Hepatic stellate cell (primary cell): ENCODE results near the gene BAZ1B.
"Not testable (repeated sequence)": the region's sequence is repeated elsewhere in the genome, so short reads cannot be mapped to it uniquely, and the experiment has no call there.

Experiments used
- DNase-seq: peaks from one replicate; pipeline ENCODE4 v3.0.0; 2011; ENCODE audit warnings: low spot score

BAZ1B gene

GRCh38 chr7:73504017-73504416, 18.1 kb downstream of the BAZ1B start:
- DNase-seq = no peak

GRCh38 chr7:73503229-73503628, 18.9 kb downstream of the BAZ1B start:
- DNase-seq = no peak

DNA sequence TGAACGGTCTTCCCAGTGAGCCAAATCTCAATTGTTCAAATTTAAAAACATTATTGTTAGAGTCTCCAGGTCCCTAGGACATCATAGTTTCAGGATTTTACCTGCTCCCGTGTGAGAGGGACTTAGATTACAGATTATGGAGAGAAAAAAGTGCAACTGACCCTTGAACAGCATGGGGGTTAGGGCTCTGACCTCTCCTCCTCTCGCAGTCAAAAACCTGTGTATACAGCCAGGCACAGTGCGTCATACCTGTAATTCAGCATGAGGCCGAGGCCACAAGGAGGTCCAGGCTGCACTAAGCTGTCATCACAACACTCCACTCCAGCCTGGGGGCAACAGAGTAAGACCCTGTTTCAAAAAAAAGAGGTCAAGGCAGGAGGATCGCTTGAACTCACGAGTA, 25.5 kb downstream of the BAZ1B start:
- no peak for DNase-seq

GRCh38 chr7:73495507-73495906, 26.6 kb downstream of the BAZ1B start:
- DNase-seq = not testable (repeated sequence)

- no peak for DNase-seq
Observed at GRCh38 chr7:73489976-73490375, 32.1 kb downstream of the BAZ1B start.

GRCh38 chr7:73487486-73487885, 34.6 kb downstream of the BAZ1B start:
- peak; percentile 8 for DNase-seq

GRCh38 chr7:73483171-73483570, 38.9 kb downstream of the BAZ1B start:
- DNase-seq = no peak

DNA sequence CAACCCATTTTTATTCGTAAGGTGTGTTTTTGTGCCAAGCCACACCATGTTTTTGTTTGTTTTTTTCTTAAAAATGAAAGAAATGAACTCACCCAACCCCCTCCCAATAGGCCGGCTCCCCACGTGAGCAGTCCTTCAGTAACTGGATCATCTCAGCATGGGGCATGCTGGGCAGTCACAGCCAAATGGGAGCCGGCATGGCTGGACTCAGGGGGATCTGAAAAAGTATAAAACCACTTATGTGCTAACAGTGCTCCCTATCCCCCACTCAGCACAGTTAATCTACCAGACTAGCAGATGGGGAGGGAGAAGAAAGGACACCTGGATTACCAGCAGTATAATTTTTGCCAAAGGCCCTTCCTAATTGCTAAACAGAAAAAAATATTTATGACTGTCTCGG, 39.3 kb downstream of the BAZ1B start:
- no peak for DNase-seq

DNA sequence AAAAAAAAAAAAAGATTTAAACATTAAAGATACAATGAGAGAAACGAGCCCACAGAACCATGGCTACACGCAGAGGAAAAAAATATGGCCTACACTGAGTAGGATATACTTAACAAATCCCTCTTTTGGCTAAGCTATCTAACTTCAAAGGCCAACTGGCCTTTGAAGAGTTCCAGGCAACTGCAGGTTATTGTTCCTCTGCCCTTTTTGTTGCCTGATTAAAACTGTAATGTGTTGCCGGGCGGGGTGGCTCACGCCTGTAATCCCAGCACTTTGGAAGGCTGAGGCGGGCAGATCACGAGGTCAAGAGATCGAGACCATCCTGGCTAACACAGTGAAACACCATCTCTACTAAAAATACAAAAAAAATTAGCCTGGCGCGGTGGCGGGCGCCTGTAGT, 40.6 kb downstream of the BAZ1B start:
- DNase-seq = not testable (repeated sequence)

GRCh38 chr7:73478549-73478948, 43.5 kb downstream of the BAZ1B start:
- DNase-seq = no peak

DNA sequence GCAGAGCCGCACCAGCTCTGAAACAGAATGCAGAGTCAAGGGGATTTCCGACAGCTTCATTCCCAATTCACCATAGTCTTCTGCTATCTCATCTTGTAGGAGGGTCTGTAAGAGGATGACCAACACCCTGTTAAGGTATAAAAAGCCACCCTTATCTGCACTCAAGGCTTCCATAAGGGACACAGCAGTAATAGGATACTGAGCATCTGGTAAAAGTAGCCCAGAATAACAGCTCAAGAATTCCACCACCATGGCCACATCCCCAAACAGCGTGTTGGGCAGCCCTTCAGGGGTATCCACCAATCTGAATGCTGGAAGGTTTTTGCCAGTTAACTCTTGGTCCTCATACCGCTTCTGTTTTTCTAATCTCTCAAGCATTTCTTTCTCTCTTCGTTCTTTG, 44.7 kb downstream of the BAZ1B start:
- no peak for DNase-seq

GRCh38 chr7:73470208-73470607, 51.9 kb downstream of the BAZ1B start:
- DNase-seq = no peak

DNA sequence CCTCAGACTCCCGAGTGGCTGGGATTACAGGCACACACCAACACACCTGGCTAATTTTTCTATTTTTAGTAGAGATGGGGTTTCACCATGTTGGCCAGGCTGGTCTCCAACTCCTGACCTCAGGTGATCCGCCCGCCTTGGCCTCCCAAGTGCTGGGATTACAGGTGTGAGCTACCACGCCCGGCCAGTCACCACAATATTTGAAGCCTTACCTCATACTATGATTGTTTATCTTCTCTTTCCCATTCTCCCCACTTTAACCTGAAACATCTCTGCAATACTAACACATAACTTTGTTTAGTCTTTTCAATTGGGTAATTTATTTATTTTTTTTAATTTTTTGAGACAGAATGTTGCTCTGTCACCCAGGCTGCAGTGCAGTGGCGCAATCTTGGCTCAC, 55.0 kb downstream of the BAZ1B start:
- not testable (repeated sequence) for DNase-seq

DNA sequence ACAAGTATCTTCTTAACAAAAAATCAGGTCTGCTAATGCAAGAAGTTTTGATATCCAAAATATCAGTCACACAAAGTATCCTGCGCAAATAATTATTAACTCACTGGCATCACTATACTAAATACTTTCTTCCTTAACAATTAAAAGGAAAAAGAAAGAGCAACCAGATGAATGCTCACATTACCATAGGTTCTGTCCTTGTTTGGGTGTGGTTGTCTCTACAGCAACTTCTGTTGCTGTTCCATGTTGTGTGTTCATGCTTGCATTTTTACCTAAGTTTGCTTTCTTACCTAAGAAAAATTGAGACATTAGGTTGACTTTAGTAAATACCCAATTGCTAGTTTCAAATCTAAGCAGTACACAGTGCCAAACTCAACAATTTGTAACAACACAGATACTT, 56.0 kb downstream of the BAZ1B start:
- DNase-seq = no peak

DNA sequence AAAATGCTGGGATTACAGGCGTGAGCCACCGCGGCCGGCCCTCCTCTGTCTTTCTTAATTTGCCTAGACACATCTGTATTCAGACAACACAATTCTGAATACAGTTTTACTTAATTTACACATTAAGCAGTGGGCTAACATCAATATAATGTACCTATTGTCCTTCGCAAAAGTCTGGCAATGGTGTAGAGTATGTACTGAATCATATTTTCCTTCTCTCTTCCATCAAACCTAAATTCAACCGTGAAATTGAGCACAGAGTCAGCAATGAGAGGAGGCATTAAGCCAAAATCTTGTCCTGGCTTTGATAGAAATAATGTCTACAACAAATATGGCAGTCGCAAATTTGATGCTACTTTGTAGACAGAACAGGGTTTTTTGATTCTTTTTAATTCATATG, 58.1 kb downstream of the BAZ1B start:
- DNase-seq = no peak

DNA sequence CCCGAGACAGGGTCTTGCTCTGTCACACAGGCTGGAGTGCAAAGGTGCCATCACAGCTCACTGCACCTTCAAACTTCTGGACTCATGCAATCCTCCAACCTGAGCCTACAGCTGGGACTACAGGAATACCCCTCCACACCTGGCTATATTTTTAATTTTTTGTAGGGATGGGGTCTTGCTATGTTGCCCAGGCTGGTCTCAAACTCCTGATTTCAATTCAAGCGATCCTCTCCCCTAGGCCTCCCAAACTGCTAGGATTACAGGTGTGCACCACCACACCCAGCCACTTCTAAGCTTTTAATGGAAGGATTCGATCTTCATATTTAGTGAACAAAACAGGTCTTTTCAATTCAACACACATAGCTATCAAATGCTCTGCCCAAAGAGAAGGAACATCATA, 58.8 kb downstream of the BAZ1B start:
- DNase-seq = no peak

GRCh38 chr7:73461782-73462285, 60.3 kb downstream of the BAZ1B start:
- DNase-seq = no peak

GRCh38 chr7:73454424-73454823, 67.7 kb downstream of the BAZ1B start:
- no peak for DNase-seq

- no peak for DNase-seq
Observed at GRCh38 chr7:73452999-73453635, 69.0 kb downstream of the BAZ1B start.

DNA sequence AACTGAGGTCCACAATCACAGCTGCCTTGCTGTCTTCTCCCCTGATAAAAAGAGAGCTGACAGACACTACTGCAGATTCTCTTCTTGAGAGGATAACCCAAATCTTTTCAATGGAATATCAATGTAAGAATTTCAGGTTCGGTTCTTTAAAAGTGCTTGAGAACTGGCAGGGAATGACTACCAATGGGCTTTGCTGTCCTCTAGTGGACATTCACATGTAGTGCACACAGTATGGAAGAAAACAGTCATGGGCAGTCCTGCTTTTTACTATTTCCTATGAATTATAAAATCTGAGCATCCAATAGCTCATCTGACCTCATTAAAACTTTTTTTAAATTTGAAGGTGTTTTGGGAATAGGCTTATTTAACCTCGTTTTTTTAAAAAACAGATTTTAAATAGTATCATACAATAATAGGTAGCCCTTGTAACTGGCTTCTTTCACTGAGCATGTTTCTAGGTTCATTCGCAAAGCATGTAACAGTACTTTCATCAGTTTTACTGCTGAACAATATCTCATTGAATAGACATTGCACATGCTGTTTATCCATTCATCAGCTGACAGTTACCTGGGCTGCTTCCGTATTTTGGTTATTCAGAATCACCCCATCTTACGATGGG, 70.2 kb downstream of the BAZ1B start:
- peak; percentile 53 for DNase-seq

DNA sequence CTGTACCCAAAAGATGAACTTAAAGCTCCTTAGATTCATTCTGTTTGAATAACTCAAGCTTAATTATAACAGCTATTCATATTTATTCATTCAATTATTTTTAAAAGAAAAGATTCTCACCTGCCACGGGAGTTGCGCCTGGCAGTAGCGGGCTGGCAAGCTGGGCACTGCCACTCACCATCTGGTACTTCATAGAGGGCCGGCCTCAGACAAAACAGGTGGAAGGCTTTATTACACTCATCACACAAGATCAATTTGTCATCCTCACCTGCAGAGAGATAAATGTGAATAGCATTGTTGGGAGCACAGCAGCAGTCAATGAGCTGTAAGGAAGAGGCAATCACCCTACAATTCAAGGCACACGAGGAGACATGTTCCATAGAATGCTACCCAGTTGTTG, 72.7 kb downstream of the BAZ1B start:
- DNase-seq = no peak

DNA sequence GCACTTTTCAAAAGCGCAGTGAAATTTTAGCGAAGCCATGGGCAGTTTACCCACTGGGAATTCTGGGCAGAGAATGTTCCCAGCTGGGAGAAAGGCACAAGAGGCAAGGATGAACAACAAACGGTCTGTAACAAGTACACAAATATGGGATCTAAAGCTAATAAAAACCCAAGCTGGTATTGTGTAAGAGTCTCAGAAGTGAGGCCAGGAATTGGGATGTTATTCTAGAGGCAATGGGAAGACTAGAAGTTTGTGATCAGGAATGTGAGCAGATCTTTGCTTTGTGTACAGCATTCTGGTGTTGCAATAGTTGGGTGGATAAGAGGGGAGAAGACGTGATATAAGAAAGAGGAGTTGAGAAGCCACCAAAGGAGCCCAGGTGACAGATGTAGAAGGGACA, 73.5 kb downstream of the BAZ1B start:
- no peak for DNase-seq

DNA sequence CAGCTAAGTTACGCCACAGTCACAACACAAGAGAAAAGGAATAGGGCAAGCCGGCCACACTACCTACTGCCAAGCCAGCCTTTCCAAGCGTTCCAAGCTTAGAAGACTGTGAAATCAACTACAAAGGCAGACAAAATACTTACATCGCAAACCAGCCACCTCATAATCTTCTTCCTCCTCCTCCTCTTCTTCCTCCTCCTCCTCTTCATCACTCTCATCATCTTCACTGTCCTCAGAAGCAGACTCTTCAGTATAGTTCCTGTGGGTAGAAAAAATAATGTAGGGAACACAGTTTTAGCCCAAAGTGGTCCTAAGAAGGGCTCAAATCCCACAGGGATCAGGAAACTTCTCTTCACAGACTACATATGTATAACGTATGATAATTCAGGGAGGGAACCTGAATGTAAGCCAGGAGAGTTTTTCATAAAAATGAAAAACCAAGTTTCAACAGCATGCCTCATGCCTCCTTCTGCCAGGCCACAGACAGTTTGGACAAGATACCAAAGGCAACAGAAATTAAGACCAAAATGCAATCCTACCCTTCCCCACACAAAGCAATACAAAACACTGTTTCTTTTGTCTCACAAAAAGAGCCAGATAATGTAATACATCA, 74.9 kb downstream of the BAZ1B start:
- no peak for DNase-seq

- no peak for DNase-seq
Observed at GRCh38 chr7:73446682-73447081, 75.4 kb downstream of the BAZ1B start.
